IPS-18a (cell line): ENCODE results near the gene USP17L24.
"Not testable (repeated sequence)": the region's sequence is repeated elsewhere in the genome, so short reads cannot be mapped to it uniquely, and the experiment has no call there.

Experiments
- H3K27ac ChIP-seq: one replicate; pipeline ENCODE4 v1.5.1; 2013; ENCODE audit warnings: low read length
- H3K27me3 ChIP-seq: one replicate; pipeline ENCODE4 v1.6.1; 2013; ENCODE audit warnings: mild to moderate bottlenecking, low read length; ENCODE audit not compliant: control insufficient read depth, insufficient read depth
- H3K36me3 ChIP-seq: one replicate; pipeline ENCODE4 v1.6.1; 2013; ENCODE audit warnings: low read depth, low read length; ENCODE audit not compliant: control insufficient read depth
- H3K4me1 ChIP-seq: one replicate; pipeline ENCODE4 v1.6.1; 2013; ENCODE audit warnings: low read depth, low read length; ENCODE audit not compliant: control insufficient read depth
- H3K4me3 ChIP-seq: one replicate; pipeline ENCODE4 v1.5.1; 2013; ENCODE audit warnings: low read length
- H3K9ac ChIP-seq: one replicate; pipeline ENCODE4 v1.6.1; 2013; ENCODE audit warnings: mild to moderate bottlenecking, low read length, moderate library complexity
- H3K9me3 ChIP-seq: one replicate; pipeline ENCODE4 v1.6.1; 2013; ENCODE audit warnings: low read depth, low read length; ENCODE audit not compliant: control insufficient read depth

Gene USP17L24

GRCh38 chr4:9324865-9325264 lies at the start of gene USP17L24:
USP17L24 (plus strand) TSS chr4:9325165; CDS start chr4:9325165, 0 bp downstream.
- H3K27me3 ChIP-seq, H3K4me1 ChIP-seq, H3K4me3 ChIP-seq, H3K9me3 ChIP-seq, H3K27ac ChIP-seq, H3K36me3 ChIP-seq, H3K9ac ChIP-seq: not testable (repeated sequence)

GRCh38 chr4:9324191-9324590 lies 774 bp upstream of the USP17L24 start:
- H3K4me3 ChIP-seq, H3K27me3 ChIP-seq, H3K9me3 ChIP-seq, H3K36me3 ChIP-seq, H3K9ac ChIP-seq, H3K27ac ChIP-seq, H3K4me1 ChIP-seq: not testable (repeated sequence)

- H3K9ac ChIP-seq, H3K4me1 ChIP-seq, H3K27ac ChIP-seq, H3K4me3 ChIP-seq, H3K36me3 ChIP-seq, H3K9me3 ChIP-seq, H3K27me3 ChIP-seq: not testable (repeated sequence)
Observed at GRCh38 chr4:9329611-9330010, 4.6 kb downstream of the USP17L24 start, which contains the start of gene USP17L25. USP17L25 (plus strand) TSS chr4:9329911; CDS start chr4:9329911, 0 bp downstream.

- not testable (repeated sequence) for H3K9ac ChIP-seq, H3K36me3 ChIP-seq, H3K27me3 ChIP-seq, H3K9me3 ChIP-seq, H3K4me1 ChIP-seq, H3K4me3 ChIP-seq, H3K27ac ChIP-seq
Observed at GRCh38 chr4:9334358-9334757, 9.4 kb downstream of the USP17L24 start, which contains the start of gene USP17L26. USP17L26 (plus strand) TSS chr4:9334658; CDS start chr4:9334658, 0 bp downstream.

GRCh38 chr4:9339103-9339502 lies 14.1 kb downstream of the USP17L24 start, which contains the start of gene USP17L5:
USP17L5 (plus strand) TSS chr4:9339403; CDS start chr4:9339403, 0 bp downstream.
- H3K4me1 ChIP-seq, H3K36me3 ChIP-seq, H3K9me3 ChIP-seq, H3K9ac ChIP-seq, H3K27ac ChIP-seq, H3K27me3 ChIP-seq, H3K4me3 ChIP-seq: not testable (repeated sequence)

GRCh38 chr4:9343848-9344247 lies 18.9 kb downstream of the USP17L24 start, which contains the start of gene USP17L27:
USP17L27 (plus strand) TSS chr4:9344148; CDS start chr4:9344148, 0 bp downstream.
- not testable (repeated sequence) for H3K4me3 ChIP-seq, H3K4me1 ChIP-seq, H3K9me3 ChIP-seq, H3K36me3 ChIP-seq, H3K27ac ChIP-seq, H3K27me3 ChIP-seq, H3K9ac ChIP-seq

- not testable (repeated sequence) for H3K27me3 ChIP-seq, H3K4me1 ChIP-seq, H3K4me3 ChIP-seq, H3K9ac ChIP-seq, H3K36me3 ChIP-seq, H3K27ac ChIP-seq, H3K9me3 ChIP-seq
Observed at GRCh38 chr4:9348593-9348992, 23.6 kb downstream of the USP17L24 start, which contains the start of gene USP17L28. USP17L28 (plus strand) TSS chr4:9348893; CDS start chr4:9348893, 0 bp downstream.

GRCh38 chr4:9350866-9351265 lies 25.9 kb downstream of the USP17L24 start:
- H3K4me1 ChIP-seq, H3K27me3 ChIP-seq, H3K36me3 ChIP-seq, H3K4me3 ChIP-seq, H3K27ac ChIP-seq, H3K9ac ChIP-seq, H3K9me3 ChIP-seq: not testable (repeated sequence)

- H3K36me3 ChIP-seq, H3K4me1 ChIP-seq, H3K4me3 ChIP-seq, H3K9ac ChIP-seq, H3K27me3 ChIP-seq, H3K9me3 ChIP-seq, H3K27ac ChIP-seq: not testable (repeated sequence)
Observed at GRCh38 chr4:9353338-9353737, 28.4 kb downstream of the USP17L24 start, which contains the start of gene USP17L29. USP17L29 (plus strand) TSS chr4:9353638; CDS start chr4:9353638, 0 bp downstream.

- not testable (repeated sequence) for H3K36me3 ChIP-seq, H3K4me3 ChIP-seq, H3K27me3 ChIP-seq, H3K9me3 ChIP-seq, H3K9ac ChIP-seq, H3K4me1 ChIP-seq, H3K27ac ChIP-seq
Observed at GRCh38 chr4:9362829-9363228, 37.9 kb downstream of the USP17L24 start, which contains the start of gene USP17L30. USP17L30 (plus strand) TSS chr4:9363129; CDS start chr4:9363129, 0 bp downstream.
